NCI-H1092 (cell line): ENCODE results near the gene H2AZ2.

Experiments
- DNase-seq: peaks from one replicate; lab custom pipeline; 2025; lab: John Stamatoyannopoulos, UW

Gene H2AZ2

GRCh38 chr7:44784364-44784763, 63.5 kb downstream of the H2AZ2 start:
- DNase-seq: no peak

GRCh38 chr7:44783407-44783806, 64.5 kb downstream of the H2AZ2 start:
- no peak for DNase-seq

- no peak for DNase-seq
Observed at GRCh38 chr7:44782460-44782859, 65.4 kb downstream of the H2AZ2 start.
